Effector CD8-positive, alpha-beta T cell (primary cell): Measurements from ENCODE around the gene TMEM86A.

Experiments used
- DNase-seq: peaks from one replicate; lab custom pipeline; 2025; lab: John Stamatoyannopoulos, UW

The TMEM86A gene

GRCh38 chr11:18700375-18700774 is 1.8 kb downstream of the TMEM86A start:
- DNase-seq: no peak

- DNase-seq: no peak
These were observed 2.3 kb downstream of the TMEM86A start for GRCh38 chr11:18700872-18701271.

- DNase-seq: no peak
These were observed 3.1 kb downstream of the TMEM86A start for GRCh38 chr11:18701614-18702216.

GRCh38 chr11:18703001-18703763 is 4.6 kb downstream of the TMEM86A start:
- DNase-seq: no peak

- DNase-seq: no peak
These were observed 5.6 kb downstream of the TMEM86A start for GRCh38 chr11:18704045-18704645.

- no peak for DNase-seq
These were observed 6.1 kb downstream of the TMEM86A start for GRCh38 chr11:18704698-18705097.

GRCh38 chr11:18705651-18706281 is 7.2 kb downstream of the TMEM86A start:
- DNase-seq: peak; percentile 29

GRCh38 chr11:18706330-18707243 is 8.0 kb downstream of the TMEM86A start:
- peak; percentile 40 for DNase-seq

GRCh38 chr11:18707811-18708340 is 9.3 kb downstream of the TMEM86A start:
- DNase-seq: no peak

- DNase-seq: no peak
These were observed 10.8 kb downstream of the TMEM86A start for GRCh38 chr11:18709414-18709813.

GRCh38 chr11:18710545-18710944 is 12.0 kb downstream of the TMEM86A start:
- no peak for DNase-seq

GRCh38 chr11:18713646-18714442 is 15.3 kb downstream of the TMEM86A start:
- DNase-seq: no peak

GRCh38 chr11:18714443-18714780 is 15.8 kb downstream of the TMEM86A start:
- no peak for DNase-seq

- DNase-seq: no peak
These were observed 16.9 kb downstream of the TMEM86A start for GRCh38 chr11:18715476-18715875.

- no peak for DNase-seq
These were observed 21.7 kb downstream of the TMEM86A start for GRCh38 chr11:18720091-18720807.

GRCh38 chr11:18720808-18721560 is 22.4 kb downstream of the TMEM86A start:
- peak; percentile 84 for DNase-seq

GRCh38 chr11:18721561-18722292 is 23.1 kb downstream of the TMEM86A start:
- peak; percentile 15 for DNase-seq

GRCh38 chr11:18722293-18722637 is 23.7 kb downstream of the TMEM86A start:
- DNase-seq: no peak

- no peak for DNase-seq
These were observed 25.4 kb downstream of the TMEM86A start for GRCh38 chr11:18723991-18724390.
